NCI-H2107 (cell line): ENCODE data around the gene RABGEF1.
"Not testable (repeated sequence)": the region's sequence is repeated elsewhere in the genome, so short reads cannot be mapped to it uniquely, and the experiment has no call there.

Source experiments
- DNase-seq: peaks from one replicate; lab custom pipeline; 2025; lab: John Stamatoyannopoulos, UW

Gene RABGEF1

DNA sequence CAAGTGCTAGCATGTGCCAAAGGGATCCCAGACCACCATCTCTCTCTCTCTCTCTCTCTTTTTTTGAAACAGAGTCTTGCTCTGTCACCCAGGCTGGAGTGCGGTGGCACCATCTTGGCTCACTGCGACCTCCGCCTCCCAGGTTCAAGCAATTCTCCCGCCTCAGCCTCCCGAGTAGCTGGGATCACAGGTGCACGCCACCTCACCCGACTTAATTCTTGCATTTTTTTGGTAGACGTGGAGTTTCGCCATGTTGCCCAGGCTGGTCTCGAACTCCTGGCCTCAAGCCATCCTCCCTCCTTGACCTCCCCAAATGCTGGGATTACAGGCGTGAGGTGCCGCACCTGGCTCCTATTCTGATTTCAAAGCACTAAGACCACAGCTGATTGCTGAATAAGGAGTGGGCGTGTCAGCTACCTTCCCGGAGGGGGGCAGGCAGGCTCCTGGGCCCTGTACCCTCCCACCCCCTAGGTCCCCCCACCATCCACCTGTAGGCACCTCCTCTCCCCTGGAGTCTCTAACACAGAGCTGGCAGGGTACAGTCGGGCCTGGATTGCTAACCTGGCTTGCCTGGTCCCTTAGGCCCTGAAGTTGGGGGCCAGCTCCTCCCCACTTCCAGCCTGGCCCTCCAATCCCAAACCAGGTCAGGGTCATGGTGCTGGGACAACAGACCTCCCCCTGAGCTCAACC is 74.8 kb downstream of the RABGEF1 start:
- DNase-seq, result not testable (repeated sequence)

DNA sequence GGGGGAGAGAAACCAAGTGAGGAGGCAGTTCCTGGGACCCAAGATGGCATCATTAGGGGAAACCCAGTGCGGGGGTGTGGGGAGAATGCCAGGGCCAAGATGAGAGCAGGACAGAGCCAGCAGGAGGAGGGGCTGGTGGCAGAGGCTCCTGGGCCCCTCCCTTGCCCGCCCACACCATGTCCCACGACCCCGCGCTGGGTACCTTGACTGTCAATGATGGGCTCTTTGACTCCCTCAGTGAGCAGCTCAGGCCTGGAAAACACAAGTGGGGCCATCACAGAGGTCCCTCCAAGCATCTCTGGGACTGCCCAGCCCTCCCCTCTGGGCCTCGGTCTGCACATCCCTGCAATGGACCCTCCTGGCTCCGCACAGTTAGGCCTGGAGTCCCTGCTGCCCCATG is 75.4 kb downstream of the RABGEF1 start:
- no peak for DNase-seq

DNA sequence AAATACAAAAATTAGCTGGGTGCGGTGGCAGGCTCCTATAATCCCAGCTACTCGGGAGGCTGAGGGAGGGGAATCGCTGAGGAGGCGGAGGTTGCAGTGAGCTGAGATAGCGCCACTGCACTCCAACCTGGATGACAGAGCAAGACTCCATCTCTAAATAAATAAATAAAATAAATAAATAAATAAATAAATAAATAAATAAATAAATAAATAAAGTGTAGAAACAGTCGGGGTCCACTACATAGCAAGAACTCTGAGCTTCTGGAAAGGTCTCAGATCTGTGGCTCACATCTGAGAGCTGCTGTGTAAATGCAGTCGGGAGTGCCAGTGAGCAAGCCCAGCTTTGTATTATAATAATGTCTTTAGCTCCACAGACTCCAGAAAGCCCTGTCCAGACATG is 76.1 kb downstream of the RABGEF1 start:
- not testable (repeated sequence) for DNase-seq

DNA sequence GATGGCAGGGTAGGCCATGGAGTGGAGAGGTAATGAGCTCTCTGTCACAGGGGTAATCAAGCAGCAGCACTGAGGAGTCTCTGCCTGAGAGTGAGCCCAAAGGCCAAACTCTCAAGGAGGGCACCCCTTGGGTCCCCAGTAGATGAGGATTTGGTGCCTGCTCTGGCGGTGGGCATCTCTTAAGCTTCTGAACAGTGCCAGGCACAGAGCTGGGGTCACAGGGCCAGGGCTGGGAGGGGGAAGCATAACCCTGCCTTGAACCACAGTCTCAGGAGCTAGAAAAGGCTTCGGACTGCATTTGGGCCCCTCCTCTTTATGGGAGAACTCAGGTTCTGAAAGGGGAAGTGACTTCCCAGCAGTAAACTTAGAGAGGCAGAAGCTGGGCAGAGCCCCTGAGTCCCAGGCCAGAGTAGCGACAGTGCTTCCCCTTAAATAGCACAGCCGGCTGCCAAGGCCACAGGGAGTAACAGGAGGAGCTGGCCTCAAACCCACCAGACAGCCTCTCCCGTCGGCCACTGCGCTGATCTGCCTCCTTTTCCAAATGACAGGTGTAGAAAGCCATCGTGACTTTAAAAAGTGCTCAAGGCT is 76.8 kb downstream of the RABGEF1 start:
- not testable (repeated sequence) for DNase-seq

DNA sequence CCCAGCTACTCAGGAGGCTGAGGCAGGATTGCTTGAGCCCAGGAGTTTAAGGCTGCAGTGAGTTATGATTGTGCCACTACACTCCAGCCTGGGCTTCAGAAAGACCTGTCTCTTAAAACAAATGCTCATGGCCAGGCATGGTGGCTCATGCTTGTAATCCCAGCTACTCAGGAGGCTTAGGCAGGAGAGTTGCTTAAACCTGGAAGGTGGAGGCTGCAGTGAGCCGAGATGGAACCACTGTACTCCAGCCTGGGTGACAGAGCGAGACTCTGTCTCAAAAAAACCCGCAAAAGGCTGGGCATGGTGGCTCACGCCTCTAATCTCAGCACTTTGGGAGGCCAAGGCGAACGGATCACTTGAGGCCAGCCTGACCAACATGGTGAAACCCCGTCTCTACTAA is 77.4 kb downstream of the RABGEF1 start:
- not testable (repeated sequence) for DNase-seq

DNA sequence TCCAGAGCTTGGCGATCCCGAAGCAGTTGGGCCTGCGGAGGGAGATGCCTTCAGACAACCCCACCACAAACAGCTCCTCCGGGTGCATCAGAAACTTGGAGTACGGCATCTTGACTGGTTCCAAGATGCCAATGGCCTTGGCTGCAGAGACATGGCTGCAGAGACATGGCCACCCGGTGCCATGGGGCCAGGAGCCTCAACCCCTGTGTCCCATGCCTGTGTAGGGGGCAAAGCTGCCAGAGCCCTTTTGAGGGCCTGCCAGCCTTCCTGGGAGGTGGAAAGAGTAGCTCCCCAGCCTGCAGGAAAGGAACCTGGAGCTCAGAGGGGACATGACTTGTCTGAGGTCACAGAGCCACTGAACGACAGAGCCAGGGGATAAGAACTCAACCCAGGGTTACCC is 83.5 kb downstream of the RABGEF1 start:
- no peak for DNase-seq

DNA sequence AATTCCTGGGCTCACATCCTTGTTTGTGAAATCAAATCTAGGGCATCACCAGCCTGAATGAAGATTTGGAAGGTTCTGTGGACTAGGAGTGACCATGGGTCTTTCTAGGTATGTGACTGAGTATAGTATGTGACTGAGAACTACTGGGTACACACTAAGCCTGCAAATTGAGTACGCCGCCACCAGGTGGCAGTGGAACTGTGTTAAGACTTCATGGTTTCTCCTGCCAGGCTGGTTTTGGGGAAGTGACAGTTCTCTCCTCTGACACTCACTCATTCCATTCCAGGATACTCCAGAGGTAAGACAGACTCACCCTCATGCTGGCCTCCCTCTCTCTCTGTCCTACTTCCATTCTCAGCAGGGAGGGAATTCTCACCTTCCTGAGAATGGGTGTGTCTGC is 85.0 kb downstream of the RABGEF1 start:
- not testable (repeated sequence) for DNase-seq

DNA sequence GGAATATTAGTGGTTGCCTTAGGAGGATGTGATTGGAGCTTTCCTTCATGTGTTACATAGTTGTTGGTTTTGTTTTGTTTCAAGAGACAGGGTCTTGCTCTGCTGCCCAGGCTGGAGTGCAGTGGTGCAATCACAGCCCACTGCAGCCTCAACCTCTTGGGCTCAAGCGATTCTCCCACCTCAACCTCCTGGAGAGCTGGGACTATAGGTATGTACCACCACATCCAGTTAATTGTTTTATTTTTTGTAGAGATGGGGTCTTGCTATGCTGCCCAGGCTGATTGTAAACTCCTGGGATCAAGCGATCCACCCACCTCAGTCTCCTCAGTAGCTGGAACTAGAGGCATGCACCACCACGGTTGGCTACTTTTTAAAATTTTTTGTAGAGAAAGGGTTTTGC is 86.1 kb downstream of the RABGEF1 start:
- DNase-seq, result no peak

DNA sequence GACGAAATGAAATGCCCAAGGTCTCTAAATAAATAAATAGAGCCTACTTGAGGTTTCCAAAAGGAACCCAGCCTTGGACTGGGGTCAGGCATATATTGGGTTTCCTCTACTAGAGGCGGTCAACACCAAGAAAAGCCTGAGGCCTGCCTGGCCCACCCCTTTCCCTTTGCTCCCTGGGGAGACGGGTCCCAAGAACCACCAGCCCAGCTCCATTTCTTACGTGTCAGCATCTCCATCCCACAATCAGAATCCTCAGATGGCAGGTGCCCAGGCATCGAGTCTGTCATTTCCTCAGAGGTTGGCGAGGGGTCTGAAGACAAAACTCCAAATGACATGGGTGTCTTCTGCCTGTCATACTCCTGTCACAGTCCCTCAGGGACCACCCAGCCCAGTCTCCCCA is 90.4 kb downstream of the RABGEF1 start:
- not testable (repeated sequence) for DNase-seq

DNA sequence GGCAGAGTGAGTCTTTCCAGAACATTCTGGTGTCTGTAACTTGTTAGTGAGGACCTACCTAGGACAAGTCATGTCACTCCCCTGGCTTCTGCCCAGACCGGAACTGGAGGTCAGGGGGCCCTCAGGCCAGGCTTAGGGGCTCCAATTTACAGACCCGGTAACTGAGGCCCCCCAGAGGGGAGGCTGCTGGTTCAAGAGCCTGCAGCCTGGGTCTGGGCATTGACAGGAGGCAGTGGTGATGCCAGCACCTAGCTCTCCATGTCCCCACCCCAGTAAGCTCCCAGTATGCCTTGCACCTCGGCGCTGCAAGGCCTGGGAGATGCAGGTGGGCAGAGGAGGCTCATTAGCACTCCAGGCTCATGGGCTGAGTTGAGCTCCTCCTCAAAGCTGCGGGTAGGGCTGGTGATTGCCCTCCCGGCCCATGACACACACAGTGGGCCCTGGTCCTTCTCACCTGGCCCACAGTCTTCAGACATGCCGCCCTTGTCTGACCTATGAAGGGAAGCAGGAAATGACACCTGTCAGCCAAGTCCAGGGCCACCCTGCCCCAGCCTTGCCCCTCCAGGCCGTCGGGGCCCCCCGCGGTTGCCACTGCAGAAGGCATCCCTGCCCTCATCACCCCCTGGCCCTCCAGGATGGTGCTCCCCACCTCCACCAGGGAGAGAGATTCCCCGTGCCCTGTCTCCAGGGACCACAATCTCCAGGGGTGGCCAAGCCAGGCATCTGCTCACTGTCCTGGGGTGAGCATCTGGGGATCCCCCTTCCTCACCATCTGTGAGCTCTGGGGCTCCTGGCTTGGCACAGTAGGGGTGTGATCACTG is 92.2 kb downstream of the RABGEF1 start:
- no peak for DNase-seq

DNA sequence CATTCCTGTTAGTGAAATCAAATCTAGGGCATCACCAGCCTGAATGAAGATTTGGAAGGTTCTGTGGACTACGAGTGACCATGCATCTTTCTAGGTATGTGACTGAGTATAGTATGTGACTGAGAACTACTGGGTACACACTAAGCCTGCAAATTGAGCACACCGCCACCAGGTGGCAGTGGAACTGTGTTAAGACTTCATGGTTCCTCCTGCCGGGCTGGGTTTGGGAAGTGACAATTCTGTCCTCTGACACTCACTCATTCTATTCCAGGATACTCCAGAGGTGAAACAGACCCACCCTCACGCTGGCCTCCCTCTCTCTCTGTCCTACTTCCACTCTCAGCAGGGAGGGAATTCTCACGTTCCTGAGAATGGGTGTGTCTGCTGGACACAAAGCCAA is 96.5 kb downstream of the RABGEF1 start:
- no peak for DNase-seq

DNA sequence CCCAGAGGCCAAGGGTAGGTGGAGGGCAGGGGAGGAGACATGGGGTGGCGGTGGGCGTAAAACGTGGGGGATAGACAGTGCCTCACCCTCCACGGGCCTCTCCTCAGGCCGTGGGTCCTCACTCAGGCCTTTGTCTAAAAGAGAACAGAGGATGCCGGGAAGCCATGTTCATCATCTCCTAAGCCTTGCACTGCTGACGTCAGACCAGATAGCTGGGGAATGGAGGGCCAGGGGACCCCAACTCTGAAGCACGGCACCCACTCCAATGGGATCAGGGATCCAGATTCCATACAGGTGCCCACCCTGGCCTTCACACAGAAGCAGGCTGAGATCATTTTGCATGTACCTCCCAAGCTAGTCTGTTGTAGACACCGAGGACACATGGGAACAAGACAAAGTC is 97.1 kb downstream of the RABGEF1 start:
- no peak for DNase-seq

DNA sequence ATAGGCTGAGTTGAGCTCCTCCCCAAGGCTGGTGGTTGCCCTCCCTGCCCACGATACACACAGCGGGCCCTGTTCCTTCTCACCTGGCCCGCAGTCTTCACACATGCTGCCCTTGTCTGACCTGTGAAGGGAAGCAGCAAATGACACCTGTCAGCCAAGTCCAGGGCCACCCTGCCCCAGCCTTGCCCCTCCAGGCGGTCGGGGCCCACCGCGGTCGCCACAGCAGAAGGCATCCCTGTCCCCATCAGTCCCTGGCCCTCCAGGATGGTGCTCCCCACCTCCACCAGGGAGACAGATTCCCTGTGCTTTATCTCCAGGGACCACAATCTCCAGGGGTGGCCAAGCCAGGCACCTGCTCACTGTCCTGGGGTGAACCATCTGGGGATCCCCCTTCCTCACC is 99.3 kb downstream of the RABGEF1 start:
- DNase-seq, result no peak

DNA sequence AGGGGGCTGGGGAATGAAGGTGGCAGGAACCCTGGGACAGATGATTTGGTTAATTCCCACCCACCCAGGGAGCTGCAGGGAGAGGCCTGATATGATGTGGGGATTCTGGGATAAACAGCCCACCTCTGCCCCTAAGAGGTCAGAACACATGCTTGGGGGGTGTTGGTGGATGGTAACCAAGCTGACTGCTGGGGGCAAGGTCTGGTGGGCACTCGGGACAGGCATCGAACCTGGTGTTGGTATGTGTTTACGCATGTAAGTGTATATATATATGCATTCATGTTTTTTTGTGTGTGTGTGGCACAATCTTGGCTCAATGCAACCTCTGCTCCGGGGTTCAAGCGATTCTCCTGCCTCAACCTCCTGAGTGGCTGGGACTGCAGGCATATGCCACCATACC is 99.8 kb downstream of the RABGEF1 start:
- DNase-seq, result no peak

DNA sequence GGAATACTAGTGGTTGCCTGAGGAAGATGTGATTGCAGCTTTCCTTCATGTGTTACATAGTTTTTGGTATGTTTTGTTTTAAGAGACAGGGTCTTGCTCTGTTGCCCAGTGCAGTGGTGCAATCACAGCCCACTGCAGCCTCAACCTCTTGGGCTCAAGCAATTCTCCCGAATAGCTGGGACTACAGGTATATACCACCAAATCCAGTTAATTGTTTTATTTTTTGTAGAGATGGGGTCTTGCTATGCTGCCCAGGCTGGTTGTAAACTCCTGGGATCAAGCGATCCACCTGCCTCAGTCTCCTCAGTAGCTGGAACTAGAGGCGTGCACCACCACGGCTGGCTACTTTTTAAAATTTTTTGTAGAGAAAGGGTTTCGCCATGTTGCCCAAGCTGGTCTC is 101.4 kb downstream of the RABGEF1 start:
- no peak for DNase-seq

DNA sequence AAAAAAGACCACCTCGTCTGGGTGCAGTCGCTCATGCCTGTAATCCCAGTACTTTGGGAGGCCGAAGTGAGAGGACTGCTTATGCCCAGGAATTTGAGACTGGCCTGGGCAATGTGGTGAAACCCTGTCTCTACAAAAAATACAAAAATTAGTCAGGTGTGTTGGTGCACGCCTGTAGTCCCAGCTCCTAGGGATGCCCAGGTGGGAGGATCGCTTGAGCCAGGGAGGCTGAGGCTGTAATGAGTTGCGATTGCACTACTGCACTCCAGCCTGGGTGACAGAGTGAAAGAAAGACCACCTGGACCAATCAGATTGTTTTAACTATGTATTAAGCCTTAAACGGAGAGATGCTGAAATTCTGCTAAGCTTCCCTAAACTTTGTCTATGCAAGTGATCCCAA is 103.0 kb downstream of the RABGEF1 start:
- not testable (repeated sequence) for DNase-seq

DNA sequence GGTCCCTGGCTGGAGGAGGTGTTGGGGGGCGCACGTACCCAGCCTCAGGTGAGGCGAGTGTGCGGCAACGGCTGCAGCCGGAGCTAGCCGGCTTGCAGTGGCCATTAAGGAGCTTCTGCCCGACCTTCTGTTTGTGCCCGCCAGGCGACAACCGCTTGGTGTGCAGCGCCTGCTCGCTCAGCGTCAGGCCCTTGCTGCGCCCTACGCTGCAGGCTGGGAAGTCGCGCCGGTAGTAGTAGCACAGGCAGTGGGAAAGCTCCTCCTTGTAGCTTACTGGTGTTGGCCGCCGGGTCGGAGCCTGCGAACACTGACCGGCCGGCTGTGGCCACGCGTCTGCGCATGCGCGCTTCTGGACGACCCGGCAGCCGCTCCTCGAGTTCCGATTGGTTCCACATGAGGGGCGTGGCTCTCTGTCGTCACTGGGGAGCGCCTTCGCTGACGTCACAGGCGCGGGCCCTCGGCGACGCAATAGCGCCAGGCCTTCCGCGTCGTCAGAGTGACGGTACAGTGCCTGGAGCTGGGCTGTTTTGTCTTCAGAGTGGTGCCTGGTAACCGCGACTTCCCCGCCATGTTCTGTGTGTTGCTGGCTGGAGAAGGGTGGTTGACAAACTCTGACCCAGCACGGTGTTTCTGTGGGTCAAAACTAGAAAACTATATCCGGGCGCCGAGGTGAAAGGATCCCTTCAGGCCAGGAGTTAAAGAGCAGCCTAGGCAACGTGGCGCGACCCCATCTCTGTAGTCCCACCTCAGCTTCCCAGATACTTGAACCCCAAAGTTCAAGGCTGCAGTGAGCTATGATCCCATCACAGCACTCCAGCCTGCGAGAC is 104.2 kb downstream of the RABGEF1 start:
- peak; percentile 98 for DNase-seq

DNA sequence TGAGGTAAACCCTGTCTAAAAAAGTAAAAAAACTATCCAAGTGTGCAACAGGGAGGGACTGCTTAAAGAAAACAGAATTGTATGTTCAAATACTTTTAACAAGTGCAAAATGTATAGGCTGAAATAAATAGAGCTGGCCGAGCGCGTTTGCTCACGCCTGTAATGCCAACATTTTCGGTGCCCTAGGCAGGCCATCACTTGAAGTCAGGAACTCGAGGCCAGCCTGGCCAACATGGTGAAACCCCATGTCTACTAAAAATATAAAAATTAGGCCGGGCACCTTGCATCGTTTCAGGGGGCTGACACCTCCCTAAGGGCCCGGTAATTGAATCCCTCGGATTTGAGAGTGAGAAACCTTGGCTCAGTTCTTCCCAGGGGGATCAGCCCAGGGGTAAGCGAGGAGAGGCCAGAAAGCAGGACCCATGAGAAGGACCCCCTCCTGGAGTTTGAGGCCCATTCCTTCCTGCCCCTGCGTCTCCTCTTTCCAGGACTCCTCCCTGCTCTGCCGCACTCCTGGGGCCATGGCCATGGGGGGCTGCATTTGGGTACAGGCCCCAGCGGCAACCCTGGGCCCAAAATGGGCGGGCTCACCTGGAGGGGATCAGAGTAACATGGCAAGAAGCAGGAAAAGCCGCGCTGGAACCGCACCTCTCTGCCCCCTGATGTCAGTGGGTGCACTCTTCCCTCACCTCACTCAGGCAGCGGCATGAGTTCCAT is 105.0 kb downstream of the RABGEF1 start:
- no peak for DNase-seq

DNA sequence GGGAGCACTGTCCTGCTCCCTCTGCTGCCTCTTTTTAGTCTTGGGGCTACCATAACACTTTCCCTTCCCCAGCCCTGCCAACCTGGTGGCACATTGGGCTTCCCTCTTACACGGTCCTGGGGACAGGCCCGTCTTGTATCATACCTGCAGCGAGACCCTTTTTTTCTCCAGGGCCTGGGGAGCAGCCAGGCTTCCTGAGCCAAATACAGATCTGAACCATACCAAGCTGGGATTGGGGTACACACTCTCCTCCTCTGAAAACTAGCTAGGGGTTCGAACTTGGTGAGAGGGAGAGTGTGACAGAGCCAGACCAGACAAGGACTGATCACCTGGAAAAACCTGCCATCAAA is 105.5 kb downstream of the RABGEF1 start:
- not testable (repeated sequence) for DNase-seq

DNA sequence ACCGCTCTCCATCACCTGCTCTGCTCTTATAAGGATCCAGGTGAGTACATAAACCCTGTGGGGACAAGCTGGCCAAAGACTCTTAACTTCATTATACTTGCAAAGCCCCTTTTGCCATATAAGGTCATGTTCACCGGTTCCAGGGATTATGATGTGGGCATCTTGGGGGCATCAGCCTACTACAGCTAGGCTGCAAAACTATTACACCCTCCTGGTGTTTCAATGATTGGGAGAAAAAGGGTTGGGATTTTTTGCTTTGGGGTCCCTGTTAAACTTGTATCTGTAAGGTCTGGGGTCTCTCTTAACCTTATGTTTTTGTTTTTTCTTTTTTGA is 107.0 kb downstream of the RABGEF1 start:
- DNase-seq, result not testable (repeated sequence)

DNA sequence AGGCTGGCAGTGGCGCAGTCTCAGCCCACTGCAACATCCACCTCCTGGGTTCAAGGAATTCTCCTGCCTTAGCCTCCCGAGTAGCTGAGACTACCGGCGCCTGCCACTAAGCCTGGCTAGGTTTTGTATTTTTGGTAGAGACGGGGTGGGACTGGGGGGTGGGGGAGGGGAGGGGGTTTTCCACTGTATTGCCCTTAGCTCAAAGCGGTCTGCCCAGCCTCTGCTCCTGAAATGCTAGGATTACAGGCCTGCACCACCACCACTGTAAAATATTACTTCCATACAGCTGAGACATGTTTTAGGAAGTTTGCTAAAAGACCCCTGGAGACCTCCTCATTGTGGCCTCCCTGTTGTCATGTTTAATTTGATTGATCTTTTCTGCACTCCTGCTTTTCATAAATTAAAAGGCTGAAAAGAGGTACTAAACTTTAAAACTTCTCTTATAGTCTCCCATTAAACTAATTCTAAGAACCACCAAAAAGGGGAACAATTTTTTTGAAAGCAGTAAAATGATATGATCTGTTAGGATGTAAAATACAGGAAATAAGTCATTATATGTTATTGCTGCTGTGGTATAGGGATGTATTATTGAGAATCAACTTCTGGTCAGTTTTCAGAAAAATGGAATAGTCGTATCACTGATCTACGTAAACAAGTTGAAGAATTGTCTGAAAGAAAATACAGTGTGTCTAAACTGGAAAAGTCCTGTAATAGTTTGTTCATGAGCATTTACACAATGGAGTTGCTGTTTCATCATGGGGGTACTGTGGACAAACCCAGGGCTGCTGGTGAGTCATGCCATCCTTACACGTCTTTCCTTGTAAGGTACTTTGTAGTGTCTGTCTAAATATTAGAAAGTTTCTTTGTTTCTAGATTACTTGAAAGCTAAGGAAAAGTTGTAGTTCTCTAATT is 107.6 kb downstream of the RABGEF1 start:
- DNase-seq, result no peak
